Activated naive CD4-positive, alpha-beta T cell treated with anti-CD3 and anti-CD28 coated beads for 36 hours (primary cell): Measurements from ENCODE around the gene PCDH1. TPM values are rescaled to one million over a fixed set of nuclear protein-coding genes. Genes with fewer than 3 reads are reported as not detected.

ENCODE experiments used
- CTCF ChIA-PET: fragments of 350-600 bp; sonication (Branson Sonifier 250); formaldehyde crosslinking; loops from one replicate; lab custom pipeline; 2021; ENCODE audit warnings: antibody characterized with exemption; lab: Charles Lee
- DNase-seq: peaks from one replicate; pipeline ENCODE4 v3.0.0-alpha.2; 2020
- H3K27ac Mint-ChIP-seq: one replicate; pipeline ENCODE4 v1.8.0; 2021; ENCODE audit warnings: mild to moderate bottlenecking, mixed read lengths
- H3K27me3 Mint-ChIP-seq: one replicate; pipeline ENCODE4 v1.8.0; 2021; ENCODE audit warnings: low read depth, mixed read lengths
- H3K36me3 Mint-ChIP-seq: one replicate; pipeline ENCODE4 v1.8.0; 2021; ENCODE audit warnings: low read depth, mixed read lengths
- H3K4me1 Mint-ChIP-seq: one replicate; pipeline ENCODE4 v1.8.0; 2021; ENCODE audit warnings: low read depth, mixed read lengths
- H3K4me3 Mint-ChIP-seq: one replicate; pipeline ENCODE4 v1.8.0; 2021; ENCODE audit warnings: mild to moderate bottlenecking, moderate library complexity, mixed read lengths
- H3K9me3 Mint-ChIP-seq: one replicate; pipeline ENCODE4 v1.8.0; 2021; ENCODE audit warnings: mixed read lengths
- intact Hi-C: fragments of 100-400 bp; cut with micrococcal nuclease; formaldehyde crosslinking; loops from one replicate; pipeline ENCODE4 v1.15.1; 2023
- total RNA-seq, 2 experiments: library from RNA; stranded (reverse); gene quantifications; one replicate each; pipeline ENCODE4 v1.2.3, GENCODE V29; 2021

The PCDH1 gene
- total RNA-seq, 2 experiments from 2014 or later = not detected

DNA sequence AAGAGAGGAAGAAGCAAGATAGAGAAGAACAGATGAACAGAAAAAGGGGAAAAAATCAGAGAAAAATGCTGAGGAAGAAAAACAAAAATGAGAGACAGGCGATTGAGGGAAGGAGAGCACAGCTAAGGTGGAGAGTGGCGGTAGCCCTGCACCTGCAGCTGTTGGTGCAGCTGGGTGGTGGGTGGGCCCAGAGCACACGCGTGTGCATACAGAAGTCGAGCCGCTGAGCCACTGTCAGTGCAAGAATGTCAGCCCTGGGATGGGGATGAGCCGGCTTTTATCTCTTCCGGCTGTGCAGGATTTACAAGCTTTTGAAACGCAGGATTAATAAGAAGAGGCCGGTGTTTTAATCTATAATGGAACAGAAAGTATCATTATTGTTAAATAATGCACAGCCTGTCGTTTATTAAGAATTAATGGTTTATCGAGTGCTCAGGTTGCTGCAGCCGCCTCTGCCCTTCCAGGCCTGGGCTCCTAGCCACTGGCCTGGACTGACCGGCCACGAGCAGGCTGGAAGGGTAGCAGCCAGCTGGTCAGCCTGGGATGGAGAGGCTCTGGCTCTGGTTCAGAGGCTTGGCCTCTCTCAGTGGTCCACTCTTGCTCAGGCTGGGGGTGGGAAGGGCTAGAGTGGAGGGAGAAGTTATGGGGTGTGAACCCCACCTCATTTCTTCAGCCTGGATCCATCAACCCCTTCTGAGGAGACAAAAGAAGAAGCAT, 68.7 kb downstream of the PCDH1 start:
- no peak overlapping the region for H3K27ac Mint-ChIP-seq
- intact Hi-C loops = no loop called here
- H3K27me3 Mint-ChIP-seq = peaks cover 53% of the 10 kb centered on the region
- no peak for DNase-seq
- no peak overlapping the region for H3K4me3 Mint-ChIP-seq
- H3K9me3 Mint-ChIP-seq = no peaks in the 10 kb centered on the region
- H3K36me3 Mint-ChIP-seq = no peaks in the 10 kb centered on the region
- CTCF ChIA-PET = interaction anchor here (1.1 to 1.4 kb wide), 2 partner anchors 10 to 245 kb away, joined by 3 to 5 read pairs; no protein-coding TSS in a partner anchor
- H3K4me1 Mint-ChIP-seq = no peaks in the 10 kb centered on the region

- H3K4me3 Mint-ChIP-seq = no peak overlapping the region
- H3K36me3 Mint-ChIP-seq = no peaks in the 10 kb centered on the region
- DNase-seq = no peak
- intact Hi-C loops = no loop called here
- CTCF ChIA-PET = interaction anchor here (0.8 to 1.4 kb wide), 6 partner anchors 8 to 245 kb away, joined by 3 to 7 read pairs (median 3); no protein-coding TSS in a partner anchor
- H3K4me1 Mint-ChIP-seq = no peaks in the 10 kb centered on the region
- peaks cover 60% of the 10 kb centered on the region for H3K27me3 Mint-ChIP-seq
- no peak overlapping the region for H3K27ac Mint-ChIP-seq
- H3K9me3 Mint-ChIP-seq = no peaks in the 10 kb centered on the region
Observed at GRCh38 chr5:141808857-141809256, 69.4 kb downstream of the PCDH1 start.

DNA sequence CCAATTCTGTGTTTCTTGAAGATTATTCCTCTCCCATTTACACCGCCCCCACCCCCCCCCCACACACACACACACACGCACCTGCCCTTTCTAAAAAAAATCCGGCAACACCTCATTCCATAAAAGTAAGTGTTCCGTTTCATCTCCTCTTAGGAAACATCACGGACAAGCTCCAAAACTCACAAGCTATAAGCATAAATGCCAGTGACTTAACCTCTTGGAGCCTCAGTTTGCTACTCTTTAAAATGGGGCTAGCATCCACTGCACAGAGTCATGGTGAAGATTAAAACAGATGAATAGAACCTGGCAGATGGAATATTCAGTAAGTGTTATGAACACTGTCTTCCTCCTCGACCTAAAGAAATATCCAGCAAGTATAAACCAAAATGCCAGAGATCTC, 70.5 kb downstream of the PCDH1 start:
- intact Hi-C loops = no loop called here
- H3K36me3 Mint-ChIP-seq = no peaks in the 10 kb centered on the region
- H3K4me1 Mint-ChIP-seq = no peaks in the 10 kb centered on the region
- CTCF ChIA-PET = interaction anchor here (1.4 to 1.8 kb wide), 3 partner anchors 38 to 116 kb away, joined by 3 to 7 read pairs (median 5); no protein-coding TSS in a partner anchor
- no peaks in the 10 kb centered on the region for H3K9me3 Mint-ChIP-seq
- H3K27ac Mint-ChIP-seq = no peak overlapping the region
- H3K27me3 Mint-ChIP-seq = peaks cover 60% of the 10 kb centered on the region
- H3K4me3 Mint-ChIP-seq = no peak overlapping the region
- DNase-seq = no peak

DNA sequence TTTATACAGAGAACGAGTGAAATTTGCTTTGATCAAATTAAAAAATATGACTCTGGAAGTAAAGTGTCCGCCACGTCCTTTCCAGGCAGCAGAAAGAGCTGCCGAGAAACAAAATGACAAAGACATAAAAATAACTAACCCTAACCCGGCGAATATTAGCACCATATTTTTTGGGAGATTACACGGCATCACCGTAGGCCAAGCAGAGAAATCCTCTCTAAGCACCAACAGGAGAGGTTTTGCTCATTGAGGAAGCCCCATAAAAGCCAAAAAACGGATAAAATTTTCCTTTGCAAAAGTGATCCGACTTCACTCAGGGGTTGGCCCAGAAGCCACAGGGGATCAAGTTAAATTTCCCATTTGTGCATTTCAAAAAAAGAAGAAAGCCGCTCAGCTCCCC, 70.9 kb downstream of the PCDH1 start:
- Mint-ChIP-seq H3K36me3 (no peaks in the 10 kb centered on the region), H3K4me1 (no peaks in the 10 kb centered on the region), H3K27ac (no peak overlapping the region), H3K27me3 (peaks cover 58% of the 10 kb centered on the region), H3K4me3 (no peak overlapping the region), H3K9me3 (no peaks in the 10 kb centered on the region)
- intact Hi-C loops = no loop called here
- no peak for DNase-seq
- CTCF ChIA-PET = interaction anchor here (1.8 kb wide), 1 partner anchor 115 kb away, joined by 5 read pairs; no protein-coding TSS in a partner anchor

- CTCF ChIA-PET = interaction anchor here (1.8 kb wide), 1 partner anchor 115 kb away, joined by 5 read pairs; no protein-coding TSS in a partner anchor
- intact Hi-C loops = no loop called here
- no peaks in the 10 kb centered on the region for H3K9me3 Mint-ChIP-seq
- H3K4me3 Mint-ChIP-seq = no peak overlapping the region
- H3K27me3 Mint-ChIP-seq = peaks cover 58% of the 10 kb centered on the region
- DNase-seq = no peak
- H3K27ac Mint-ChIP-seq = no peak overlapping the region
- no peaks in the 10 kb centered on the region for H3K4me1 Mint-ChIP-seq
- no peaks in the 10 kb centered on the region for H3K36me3 Mint-ChIP-seq
Observed at GRCh38 chr5:141806626-141807025, 71.6 kb downstream of the PCDH1 start.

- intact Hi-C loops = no loop called here
- DNase-seq = no peak
- Mint-ChIP-seq H3K4me1 (no peaks in the 10 kb centered on the region), H3K27me3 (peaks cover 54% of the 10 kb centered on the region), H3K27ac (no peak overlapping the region), H3K9me3 (no peaks in the 10 kb centered on the region), H3K4me3 (no peak overlapping the region), H3K36me3 (no peaks in the 10 kb centered on the region)
- CTCF ChIA-PET = interaction anchor here (1.4 to 1.8 kb wide), 2 partner anchors 75 to 114 kb away, joined by 5 to 6 read pairs; no protein-coding TSS in a partner anchor
Observed at GRCh38 chr5:141805874-141806595, 72.2 kb downstream of the PCDH1 start.

GRCh38 chr5:141804475-141804874, 73.7 kb downstream of the PCDH1 start:
- H3K27me3 Mint-ChIP-seq = peaks cover 43% of the 10 kb centered on the region
- no peaks in the 10 kb centered on the region for H3K4me1 Mint-ChIP-seq
- intact Hi-C loops = no loop called here
- H3K4me3 Mint-ChIP-seq = no peak overlapping the region
- no peak overlapping the region for H3K27ac Mint-ChIP-seq
- CTCF ChIA-PET = interaction anchor here (1.4 to 2.0 kb wide), 2 partner anchors 10 to 77 kb away, joined by 6 to 10 read pairs; no protein-coding TSS in a partner anchor
- no peaks in the 10 kb centered on the region for H3K36me3 Mint-ChIP-seq
- no peak for DNase-seq
- no peaks in the 10 kb centered on the region for H3K9me3 Mint-ChIP-seq

Other genes with a start within 250 kb of the PCDH1 start
- gene HDAC3, start 241.6 kb downstream of the PCDH1 start, total RNA-seq = 10 to 100 TPM; 52.1 to 55.6 TPM
- 10 to 100 TPM; 20.9 to 21.1 TPM for gene RELL2, start 241.4 kb downstream of the PCDH1 start, total RNA-seq
- gene FCHSD1, start 227.0 kb downstream of the PCDH1 start, total RNA-seq = 10 to 100 TPM; 28.9 to 29.6 TPM
- 1 to 10 TPM; 1.2 to 2.2 TPM for gene ARAP3, start 196.2 kb downstream of the PCDH1 start, total RNA-seq
- gene DELE1, start 45.5 kb upstream of the PCDH1 start, total RNA-seq = 10 to 100 TPM; 48.0 to 50.6 TPM
- gene PCDH12, start 79.8 kb upstream of the PCDH1 start, total RNA-seq = 1 to 10 TPM in 1 of 2 experiments, under 1 TPM in 1; 0.43 to 1.1 TPM
- 10 to 100 TPM; 29.8 to 35.6 TPM for gene RNF14, start 90.7 kb upstream of the PCDH1 start, total RNA-seq
- gene GNPDA1, start 134.6 kb upstream of the PCDH1 start, total RNA-seq = 100 to 1,000 TPM; 250 to 259 TPM
- 100 to 1,000 TPM; 103 to 104 TPM for gene NDFIP1, start 230.4 kb upstream of the PCDH1 start, total RNA-seq